DMS53 treated with DMSO at 0.1 percent for 48 hours (cell line): ENCODE results near the gene HK1.

Experiments
- DNase-seq: peaks from one replicate; lab custom pipeline; 2025; ENCODE audit not compliant: unreplicated experiment; lab: John Stamatoyannopoulos, UW

Gene HK1

DNA sequence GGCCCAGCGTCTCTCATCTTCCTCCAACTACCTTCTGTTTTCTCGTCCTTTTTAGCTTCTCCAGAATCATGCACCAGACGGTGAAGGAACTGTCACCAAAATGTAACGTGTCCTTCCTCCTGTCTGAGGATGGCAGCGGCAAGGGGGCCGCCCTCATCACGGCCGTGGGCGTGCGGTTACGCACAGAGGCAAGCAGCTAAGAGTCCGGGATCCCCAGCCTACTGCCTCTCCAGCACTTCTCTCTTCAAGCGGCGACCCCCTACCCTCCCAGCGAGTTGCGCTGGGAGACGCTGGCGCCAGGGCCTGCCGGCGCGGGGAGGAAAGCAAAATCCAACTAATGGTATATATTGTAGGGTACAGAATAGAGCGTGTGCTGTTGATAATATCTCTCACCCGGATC lies 122.6 kb downstream of the HK1 start:
- DNase-seq, result no peak

DNA sequence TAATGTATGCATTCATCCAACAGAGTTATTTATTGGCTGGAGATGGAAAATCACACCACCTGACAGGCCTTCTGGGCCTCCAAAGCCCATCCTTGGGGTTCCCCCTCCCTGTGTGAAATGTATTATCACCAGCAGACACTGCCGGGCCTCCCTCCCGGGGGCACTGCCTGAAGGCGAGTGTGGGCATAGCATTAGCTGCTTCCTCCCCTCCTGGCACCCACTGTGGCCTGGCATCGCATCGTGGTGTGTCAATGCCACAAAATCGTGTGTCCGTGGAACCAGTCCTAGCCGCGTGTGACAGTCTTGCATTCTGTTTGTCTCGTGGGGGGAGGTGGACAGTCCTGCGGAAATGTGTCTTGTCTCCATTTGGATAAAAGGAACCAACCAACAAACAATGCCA lies 123.1 kb downstream of the HK1 start:
- no peak for DNase-seq

GRCh38 chr10:69402386-69402785 lies 124.1 kb downstream of the HK1 start:
- no peak for DNase-seq

GRCh38 chr10:69403066-69403465 lies 124.8 kb downstream of the HK1 start:
- DNase-seq, result no peak

DNA sequence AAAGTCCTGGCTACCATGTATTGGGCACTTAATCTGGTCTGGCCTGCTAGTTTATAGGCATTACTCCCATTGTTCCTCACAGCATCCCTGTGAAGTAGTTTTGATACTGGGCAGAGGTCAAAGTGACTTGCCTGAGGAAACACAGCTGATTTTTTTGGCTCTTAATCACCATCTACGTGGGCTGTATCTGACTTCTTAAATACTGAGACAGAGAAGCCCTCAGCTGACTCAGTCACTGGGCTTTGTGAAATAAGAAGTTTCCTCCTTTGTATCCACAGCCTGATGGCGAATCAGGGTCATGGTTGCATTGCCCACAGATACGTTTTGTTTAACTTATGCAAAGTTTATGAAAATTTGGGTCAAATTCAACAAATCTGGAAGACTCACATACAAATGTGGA lies 125.2 kb downstream of the HK1 start:
- DNase-seq, result no peak

DNA sequence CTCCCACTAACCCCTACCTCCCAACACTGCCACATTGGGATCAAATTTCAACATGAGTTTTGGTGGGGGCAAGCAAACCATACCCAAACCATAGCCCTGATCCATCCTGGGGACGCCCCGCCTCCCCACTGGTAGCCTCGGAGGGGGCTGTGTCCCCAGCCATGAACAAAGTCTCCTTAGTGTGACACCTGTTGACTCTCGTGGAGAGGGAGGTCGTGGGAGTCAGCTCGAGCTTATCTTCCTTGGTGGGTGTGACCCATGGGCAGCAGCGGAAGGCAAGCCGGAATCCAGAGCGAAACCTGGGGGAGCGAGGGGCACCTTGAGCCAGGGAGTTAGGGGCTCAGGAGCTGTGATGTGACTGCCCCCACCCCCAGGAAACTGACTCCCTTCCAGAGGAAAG lies 126.5 kb downstream of the HK1 start:
- no peak for DNase-seq

DNA sequence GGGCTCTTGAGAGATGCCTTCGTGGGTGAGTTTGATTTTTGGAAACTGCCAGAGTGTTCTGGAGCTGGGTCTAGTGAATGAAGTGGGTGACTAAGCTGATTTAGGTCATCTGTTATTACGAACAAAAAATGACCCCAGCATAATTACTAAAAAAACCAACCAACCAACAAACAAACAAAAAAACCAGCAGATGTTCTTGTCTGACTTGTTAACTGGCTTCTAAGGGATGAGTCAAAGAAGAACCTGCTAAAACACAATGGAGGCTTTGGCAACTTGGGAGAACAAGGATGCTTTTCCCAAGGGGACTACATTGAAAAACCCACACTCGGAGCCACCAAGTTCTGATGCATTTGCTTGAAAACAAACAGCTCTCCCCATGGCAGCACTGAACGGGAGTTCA lies 126.9 kb downstream of the HK1 start:
- no peak for DNase-seq

DNA sequence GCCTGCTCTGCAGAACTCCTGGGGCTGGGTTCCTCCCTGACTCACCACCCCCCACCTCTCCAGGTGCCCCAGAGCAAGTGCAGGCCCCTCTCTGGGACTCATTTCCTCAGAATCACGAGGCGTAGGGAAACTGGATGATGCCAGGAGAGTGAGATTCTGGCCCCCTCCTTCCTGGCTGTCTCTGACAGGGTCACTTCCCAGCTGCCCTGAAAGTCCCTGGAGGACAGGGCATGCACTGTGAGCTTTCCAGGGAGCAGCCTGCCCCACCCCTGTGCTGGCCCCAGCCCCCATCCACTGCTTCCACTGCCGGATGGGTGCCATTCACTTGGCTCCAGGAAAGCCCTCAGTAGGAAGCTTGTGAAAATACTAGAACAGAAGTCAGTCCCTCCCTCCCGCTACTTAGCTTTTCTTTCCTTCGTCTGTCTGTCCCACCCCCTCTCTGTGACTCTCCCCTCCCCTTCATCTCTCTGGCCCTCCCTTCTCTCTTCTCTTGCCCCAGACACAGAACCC lies 128.1 kb downstream of the HK1 start:
- no peak for DNase-seq

DNA sequence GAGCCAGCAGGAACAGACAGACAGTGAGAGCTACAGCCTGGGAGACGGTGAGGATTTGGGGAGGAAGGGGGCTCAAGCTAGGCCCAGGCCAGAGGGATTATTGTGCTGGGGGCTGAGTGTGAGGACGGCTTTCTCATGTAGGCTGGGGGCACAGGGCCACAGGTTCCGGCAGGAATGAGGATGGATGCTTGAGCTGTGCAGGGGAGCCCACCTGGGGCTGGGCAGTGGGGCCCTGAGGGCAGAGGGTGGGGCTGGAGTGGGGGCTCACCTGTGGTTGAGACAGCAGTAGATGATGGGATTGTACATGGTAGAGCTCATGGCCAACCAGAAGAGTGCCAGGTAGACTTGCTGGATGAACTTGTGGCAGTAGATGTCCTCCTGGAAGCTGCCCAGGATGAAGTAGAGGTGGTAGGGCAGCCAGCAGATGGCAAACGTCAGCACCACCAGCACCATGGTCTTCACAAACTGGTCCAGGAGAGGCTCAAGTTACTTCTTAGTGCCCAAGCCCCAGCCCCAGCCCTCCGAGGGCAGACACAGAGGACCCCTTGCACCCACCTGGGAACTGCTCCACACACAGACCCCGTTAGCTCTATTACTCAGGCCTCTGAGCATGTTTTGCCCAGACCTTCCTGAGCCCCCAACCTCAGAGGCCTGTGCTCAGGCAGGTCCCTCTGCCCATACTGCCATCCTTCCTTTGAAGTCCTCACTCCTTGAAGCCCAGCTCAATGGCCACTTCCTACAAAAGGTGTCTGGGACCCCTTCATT lies 128.7 kb downstream of the HK1 start:
- no peak for DNase-seq

DNA sequence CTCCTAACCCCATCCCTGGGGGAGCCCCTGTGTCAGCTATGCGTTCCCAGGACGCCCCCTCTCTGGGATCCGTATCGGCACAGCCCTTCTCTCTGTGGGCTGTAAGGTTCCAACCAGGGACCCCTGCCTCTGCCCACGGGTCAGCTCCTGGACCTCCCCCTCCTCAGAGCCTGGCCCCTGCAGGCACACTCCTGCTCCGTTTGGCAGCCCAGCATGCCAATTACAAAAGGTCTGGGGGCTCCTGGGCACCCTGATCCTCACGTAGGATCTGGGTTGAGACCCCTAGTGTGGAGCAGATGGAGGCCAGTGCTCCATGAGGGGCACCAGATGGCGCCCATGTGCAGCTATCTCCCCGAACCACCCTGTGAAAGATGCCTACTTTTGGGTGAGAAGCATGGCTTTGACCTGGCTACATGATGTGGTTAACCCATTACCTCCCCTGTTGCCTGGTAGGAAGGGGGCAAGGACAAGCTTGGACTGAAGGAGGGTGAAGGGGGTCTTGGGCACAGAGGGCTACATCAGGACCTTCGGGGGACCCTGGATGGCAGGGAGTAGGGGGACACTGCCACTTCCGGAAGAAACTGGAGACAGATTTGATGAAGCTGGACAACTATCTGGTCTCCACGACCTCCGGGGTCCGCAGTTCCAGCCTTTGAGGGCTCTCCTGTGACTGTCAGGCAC lies 129.5 kb downstream of the HK1 start:
- DNase-seq, result no peak

DNA sequence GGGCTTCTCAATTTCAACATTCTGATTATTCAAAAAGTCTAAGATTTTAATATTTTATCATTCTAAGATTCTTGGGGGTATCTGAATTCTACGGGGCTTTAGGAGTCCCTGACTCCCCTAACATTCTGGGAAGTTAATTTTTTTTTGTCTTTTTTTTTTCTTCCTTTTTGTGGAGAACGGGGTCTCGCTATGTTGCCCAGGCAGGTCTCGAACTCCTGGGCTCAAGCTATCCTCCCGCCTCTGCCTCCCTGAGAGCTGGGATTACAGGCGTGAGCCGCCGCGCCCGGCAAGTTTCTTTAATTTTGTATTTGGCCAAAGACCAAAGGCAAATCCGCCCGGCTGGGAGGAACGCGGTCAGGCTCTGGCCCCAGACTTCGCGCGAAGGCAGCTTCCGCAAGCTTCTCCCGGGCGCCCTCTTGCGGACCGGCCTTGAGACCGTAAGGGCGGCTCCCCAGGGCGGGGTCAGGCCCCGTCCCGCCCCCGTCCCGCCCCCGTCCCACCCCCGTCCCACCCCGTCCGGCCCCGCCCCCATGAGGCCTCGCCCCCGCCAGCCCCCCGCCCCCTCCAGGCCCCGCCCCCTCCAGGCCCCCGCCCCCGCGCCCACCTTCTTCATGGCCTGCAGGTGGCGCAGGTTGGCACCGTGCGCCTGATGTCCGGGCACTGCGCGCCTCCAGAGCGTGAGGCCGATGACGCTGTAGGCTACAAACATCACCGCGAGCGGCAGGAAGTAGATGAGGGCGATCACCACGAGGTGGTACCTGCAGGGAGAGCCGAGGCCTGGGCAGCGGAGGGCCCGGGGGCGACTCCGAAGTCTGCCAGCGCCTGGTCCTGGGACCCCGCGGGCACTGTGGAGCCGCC lies 130.3 kb downstream of the HK1 start:
- DNase-seq, result peak; percentile 90

- no peak for DNase-seq
Measured at GRCh38 chr10:69409176-69409495, 130.8 kb downstream of the HK1 start.

- DNase-seq, result no peak
Measured at GRCh38 chr10:69409968-69410367, 131.7 kb downstream of the HK1 start.

DNA sequence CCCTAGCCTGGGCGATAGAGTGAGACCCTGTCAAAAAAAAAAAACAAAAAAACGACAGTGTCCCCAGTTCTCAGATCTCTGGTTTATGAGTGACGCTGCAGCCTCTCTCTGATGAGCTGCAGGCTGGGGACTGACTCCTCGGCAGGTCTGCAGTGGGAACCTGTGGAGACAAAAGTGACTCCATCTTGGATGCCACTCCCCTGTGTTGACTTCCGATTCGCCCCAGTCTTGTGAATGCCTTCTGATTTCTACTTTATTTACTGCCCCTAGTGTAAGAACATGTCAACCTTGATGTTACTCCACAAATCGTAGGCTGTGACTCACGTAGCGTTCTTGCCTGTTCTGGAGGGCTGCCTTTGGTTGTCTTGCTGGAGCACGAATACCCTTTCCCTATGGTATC lies 132.2 kb downstream of the HK1 start:
- no peak for DNase-seq

GRCh38 chr10:69411476-69411875 lies 133.2 kb downstream of the HK1 start:
- DNase-seq, result no peak

GRCh38 chr10:69412232-69412790 lies 134.0 kb downstream of the HK1 start:
- no peak for DNase-seq

GRCh38 chr10:69413221-69413865 lies 135.0 kb downstream of the HK1 start:
- DNase-seq, result no peak

- no peak for DNase-seq
Measured at GRCh38 chr10:69414036-69415018, 136.0 kb downstream of the HK1 start.

GRCh38 chr10:69415049-69415448 lies 136.8 kb downstream of the HK1 start:
- DNase-seq, result no peak

DNA sequence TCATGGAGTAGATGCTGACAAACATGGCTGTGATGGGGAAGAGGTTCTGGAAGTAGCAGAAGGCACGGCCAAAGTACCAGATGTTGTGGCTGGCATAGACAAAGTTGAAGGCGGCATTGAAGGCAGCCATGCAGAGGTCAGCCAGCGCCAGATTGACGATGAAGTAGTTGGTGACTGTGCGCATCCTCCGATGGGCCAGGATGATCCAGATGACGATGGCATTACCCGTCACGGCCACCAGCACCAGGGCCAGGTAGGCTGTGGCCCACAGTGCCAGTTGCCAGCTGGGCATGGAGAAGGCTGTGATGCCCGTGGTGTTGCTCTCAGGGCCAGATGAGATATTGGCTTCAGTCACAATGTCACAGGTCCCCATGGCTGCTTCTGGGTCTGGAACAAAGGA lies 137.7 kb downstream of the HK1 start:
- DNase-seq, result no peak
